ENCODE results near the gene KRTAP5-10.
"Not testable (repeated sequence)": the region's sequence is repeated elsewhere in the genome, so short reads cannot be mapped to it uniquely, and the experiment has no call there.

DNA sequence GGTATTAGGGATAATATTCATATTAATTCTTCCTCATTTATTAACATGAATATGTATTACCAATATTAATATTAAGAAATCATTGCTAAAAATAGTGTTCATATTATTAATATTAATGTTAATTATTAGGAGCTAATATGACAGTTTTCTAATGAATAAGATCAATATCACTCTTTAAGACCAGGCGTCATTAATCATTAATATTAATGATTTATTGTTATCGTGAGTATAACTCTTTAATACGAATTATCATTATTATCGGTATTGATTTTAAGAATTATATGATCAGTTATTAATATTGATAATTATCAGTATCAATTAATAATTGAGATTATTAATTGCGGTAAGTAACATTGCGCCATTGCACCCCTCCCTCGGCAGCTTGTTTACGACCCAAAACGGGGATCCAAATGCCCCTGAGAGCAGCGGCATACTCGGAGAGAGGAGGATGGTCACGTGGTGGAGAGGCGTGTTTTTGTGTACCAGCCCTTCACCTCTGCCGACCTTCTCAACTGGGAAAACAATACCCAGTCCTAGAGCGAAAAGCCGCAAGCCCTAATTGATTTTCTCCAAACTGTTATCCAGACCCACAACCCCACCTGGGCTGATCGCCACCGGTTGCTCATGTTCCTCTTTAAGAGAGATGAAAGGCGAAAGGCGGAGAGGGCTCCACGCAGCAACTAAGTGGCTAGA, 46.0 kb downstream of the KRTAP5-10 start:
- TF ChIP-seq POLR2A, CTCF, POLR2AphosphoS5 (IDR thresholded peaks at IDR 0.05): not testable (repeated sequence)

All from breast epithelium (tissue), 3 donors.